Panc1 (cell line): ENCODE data around the gene TBXA2R. TPM values are rescaled to one million over a fixed set of nuclear protein-coding genes. Genes with fewer than 3 reads are reported as not detected.

ENCODE experiments used
- ATAC-seq: fragments of 200-7000 bp; cut with Tn5 transposase; 2 replicates; pipeline ENCODE4 v1.9.1; 2020; ENCODE audit warnings: mild to moderate bottlenecking, moderate library complexity
- BruUV-seq: library from RNA; stranded (reverse); fragments of 400-500 nt; replicated peaks from 2 replicates; lab custom pipeline; 2021; lab: Mats Ljungman, UMichigan
- CTCF ChIA-PET: fragments of 300-600 bp; sonication (Branson Sonifier 250); formaldehyde crosslinking; loops from one replicate; lab custom pipeline; 2022; ENCODE audit warnings: antibody characterized with exemption; lab: Charles Lee
- POLR2A ChIA-PET: fragments of 300-600 bp; sonication (Branson Sonifier 250); formaldehyde crosslinking; loops from one replicate; lab custom pipeline; 2022; ENCODE audit warnings: antibody characterized with exemption; lab: Charles Lee
- DNase-seq: peaks from one replicate; pipeline ENCODE4 v3.0.0-alpha.2; 2010; ENCODE audit warnings: low read depth, low spot score
- H3K27ac ChIP-seq: 2 replicates; pipeline ENCODE4 v1.5.1; 2011; ENCODE audit warnings: mild to moderate bottlenecking, low read length, inconsistent platforms
- H3K27me3 ChIP-seq: fragments of 200-500 bp; sonication (Bioruptor generic); 2 replicates; pipeline ENCODE4 v1.6.0; 2014; ENCODE audit warnings: low read length, inconsistent platforms; ENCODE audit not compliant: control insufficient read depth, insufficient read depth
- H3K36me3 ChIP-seq: fragments of 200-500 bp; sonication (Bioruptor generic); 2 replicates; pipeline ENCODE4 v1.5.1; 2014; ENCODE audit warnings: inconsistent platforms, mild to moderate bottlenecking, low read length, moderate library complexity; ENCODE audit not compliant: control insufficient read depth, insufficient read depth
- H3K4me1 ChIP-seq: 2 replicates; pipeline ENCODE4 v1.5.1; 2011; ENCODE audit warnings: inconsistent platforms, mild to moderate bottlenecking, low read length, moderate library complexity; ENCODE audit not compliant: control insufficient read depth, insufficient read depth
- H3K4me3 ChIP-seq, 2 experiments: 2 replicates each; pipeline ENCODE4 v1.5.1; 2011 to 2012; ENCODE audit warnings: low read depth in 2 of 2, low read length in 2 of 2, mild to moderate bottlenecking in 2 of 2, inconsistent platforms in 1 of 2, moderate library complexity in 1 of 2
- H3K9me3 ChIP-seq: fragments of 200-500 bp; sonication (Bioruptor generic); 2 replicates; pipeline ENCODE4 v1.5.1; 2014; ENCODE audit warnings: low read depth, mild to moderate bottlenecking, inconsistent platforms, low read length, moderate library complexity; ENCODE audit not compliant: control insufficient read depth, insufficient read depth
- CTCF ChIP-seq: fragments of 450-650 bp; IDR thresholded peaks from 2 replicates; pipeline ENCODE4 v1.5.1; 2017; ENCODE audit warnings: mild to moderate bottlenecking
- POLR2AphosphoS5 ChIP-seq: IDR thresholded peaks from 2 replicates; pipeline ENCODE4 v1.6.1; 2012; ENCODE audit warnings: mild to moderate bottlenecking, low read depth, low read length, moderate library complexity
- REST ChIP-seq, 2 experiments: IDR thresholded peaks; 2 replicates each; pipeline ENCODE4 v1.6.1; 2011 to 2012; ENCODE audit warnings: low read depth in 2 of 2, control low read depth in 1 of 2, low read length in 1 of 2, mild to moderate bottlenecking in 1 of 2, moderate library complexity in 1 of 2; ENCODE audit not compliant: insufficient read depth in 1 of 2
- SIN3A ChIP-seq: IDR thresholded peaks from 2 replicates; pipeline ENCODE4 v1.6.1; 2012; ENCODE audit warnings: low read depth, mild to moderate bottlenecking, low read length, moderate library complexity, borderline replicate concordance; ENCODE audit not compliant: insufficient read depth
- TCF7L2 ChIP-seq: IDR thresholded peaks from 2 replicates; pipeline ENCODE4 v1.6.1; 2011; ENCODE audit warnings: mild to moderate bottlenecking, low read depth, low read length, inconsistent platforms
- in situ Hi-C: cut with HindIII; loops from 2 replicates; pipeline ENCODE4 v1.10.0; 2016; ENCODE audit warnings: low sequenced_read_pairs, low pct_unique_long_range_greater_than_20kb
- intact Hi-C: fragments of 100-400 bp; cut with micrococcal nuclease; formaldehyde crosslinking; loops from one replicate; pipeline ENCODE4 v1.10.0; 2022; ENCODE audit not compliant: unreplicated experiment
- total RNA-seq: library from RNA; stranded (reverse); gene quantifications from one replicate; pipeline ENCODE4 v1.2.1, GENCODE V29; 2021; ENCODE audit not compliant: unreplicated experiment

The TBXA2R gene
- total RNA-seq, 1 experiment from 2014 or later = 5.2 TPM

- Histone ChIP-seq H3K36me3 (0 out of 2 replicates have a peak, but pooled peaks cover 3% of the 10 kb centered on the region), H3K4me1 (no peaks in the 10 kb centered on the region), H3K9me3 (no peaks in the 10 kb centered on the region), H3K27me3 (no peaks in the 10 kb centered on the region), H3K4me3 (no peak overlapping the region), H3K27ac (no peak overlapping the region)
- no peak for TF ChIP-seq CTCF
- no peak for TF ChIP-seq REST (IDR thresholded peaks at IDR 0.05; ENCODE audit: insufficient read depth in 1 of 2, low read depth in 2 of 2, low read length in 1 of 2)
- no peak for TF ChIP-seq POLR2AphosphoS5
- TF ChIP-seq TCF7L2 = no peak
- TF ChIP-seq SIN3A = no peak
- no peak for ATAC-seq
- intact Hi-C loops = no loop called here
- in situ Hi-C loops = no loop called here
- DNase-seq = no peak
- POLR2A ChIA-PET = no interaction called here
- no TSS peak for BruUV-seq
- CTCF ChIA-PET = no interaction called here
These were observed 58.1 kb downstream of the TBXA2R start for GRCh38 chr19:3548606-3549005.

- H3K27me3 ChIP-seq = no peaks in the 10 kb centered on the region
- DNase-seq = no peak
- ATAC-seq = no peak
- no TSS peak for BruUV-seq
- CTCF ChIA-PET = no interaction called here
- no peak for TF ChIP-seq TCF7L2
- peak; percentile 48; the same call in 1 of the 2 replicates for TF ChIP-seq CTCF
- H3K36me3 ChIP-seq = 0 out of 2 replicates have a peak, but pooled peaks cover 3% of the 10 kb centered on the region
- no peak overlapping the region for H3K27ac ChIP-seq
- intact Hi-C loops (no loop called here), in situ Hi-C loops (no loop called here)
- H3K4me3 ChIP-seq = no peak overlapping the region
- H3K9me3 ChIP-seq = no peaks in the 10 kb centered on the region
- no peaks in the 10 kb centered on the region for H3K4me1 ChIP-seq
- POLR2A ChIA-PET = no interaction called here
These were observed 58.9 kb downstream of the TBXA2R start for GRCh38 chr19:3547767-3548282.
